KMS-11 (cell line): ENCODE data around the gene SLC35D2.
"Not testable (repeated sequence)": the region's sequence is repeated elsewhere in the genome, so short reads cannot be mapped to it uniquely, and the experiment has no call there.

ENCODE experiments used
- H2AFZ ChIP-seq: fragments of 200-600 bp; sonication (generic); 2 replicates; pipeline ENCODE4 v1.6.1; 2016; ENCODE audit warnings: antibody characterized with exemption, mixed run types, low read depth
- H3K27ac ChIP-seq: fragments of 200-600 bp; sonication (generic); 2 replicates; pipeline ENCODE4 v1.6.1; 2016; ENCODE audit warnings: mild to moderate bottlenecking, mixed run types
- H3K27me3 ChIP-seq: fragments of 200-600 bp; sonication (generic); 2 replicates; pipeline ENCODE4 v1.6.1; 2017; ENCODE audit warnings: mild to moderate bottlenecking, low read depth, mixed run types, moderate library complexity; ENCODE audit not compliant: insufficient read depth
- H3K36me3 ChIP-seq: fragments of 200-600 bp; sonication (generic); 2 replicates; pipeline ENCODE4 v1.6.1; 2017; ENCODE audit warnings: mild to moderate bottlenecking, mixed run types; ENCODE audit not compliant: insufficient read depth
- H3K4me1 ChIP-seq: fragments of 200-600 bp; sonication (generic); 2 replicates; pipeline ENCODE4 v1.6.1; 2016; ENCODE audit warnings: mild to moderate bottlenecking, low read depth, mixed run types; ENCODE audit not compliant: poor library complexity, severe bottlenecking
- H3K4me2 ChIP-seq: fragments of 200-600 bp; sonication (generic); 2 replicates; pipeline ENCODE4 v1.7.0; 2016; ENCODE audit warnings: mild to moderate bottlenecking, mixed run types
- H3K4me3 ChIP-seq: fragments of 200-600 bp; sonication (generic); IDR thresholded peaks from 2 replicates; pipeline ENCODE4 v1.6.1; 2017; ENCODE audit warnings: low read depth, low read length, mixed read lengths; ENCODE audit not compliant: insufficient read depth
- H3K79me2 ChIP-seq: fragments of 200-600 bp; sonication (generic); 2 replicates; pipeline ENCODE4 v1.6.1; 2016; ENCODE audit warnings: low read depth, mixed run types; ENCODE audit not compliant: insufficient read depth
- H3K9ac ChIP-seq: fragments of 200-600 bp; sonication (generic); 2 replicates; pipeline ENCODE4 v1.6.1; 2016; ENCODE audit warnings: mild to moderate bottlenecking, mixed run types
- H4K20me1 ChIP-seq: fragments of 200-600 bp; sonication (generic); 2 replicates; pipeline ENCODE4 v1.6.1; 2016; ENCODE audit warnings: mild to moderate bottlenecking, mixed run types; ENCODE audit not compliant: insufficient read depth
- TF ChIP-seq, protein P1 (sequence below): fragments of 200-600 bp; sonication (generic); conservative IDR thresholded peaks from 2 replicates; pipeline ENCODE4 v1.6.1; 2017; ENCODE audit warnings: low read depth, mild to moderate bottlenecking, antibody characterized with exemption, low read length, moderate library complexity, mixed read lengths

SLC35D2 gene

GRCh38 chr9:96367943-96368342, 15.6 kb downstream of the SLC35D2 start:
- H3K79me2 ChIP-seq, result no peaks in the 10 kb centered on the region
- H3K36me3 ChIP-seq, result no peaks in the 10 kb centered on the region
- H3K9ac ChIP-seq, result no peak overlapping the region
- no peak overlapping the region for H2AFZ ChIP-seq
- no peaks in the 10 kb centered on the region for H4K20me1 ChIP-seq
- H3K27me3 ChIP-seq, result no peaks in the 10 kb centered on the region
- no peak overlapping the region for H3K27ac ChIP-seq
- no peak overlapping the region for H3K4me2 ChIP-seq
- no peaks in the 10 kb centered on the region for H3K4me1 ChIP-seq
- H3K4me3 ChIP-seq, result no peak overlapping the region
- TF ChIP-seq, protein P1, sequence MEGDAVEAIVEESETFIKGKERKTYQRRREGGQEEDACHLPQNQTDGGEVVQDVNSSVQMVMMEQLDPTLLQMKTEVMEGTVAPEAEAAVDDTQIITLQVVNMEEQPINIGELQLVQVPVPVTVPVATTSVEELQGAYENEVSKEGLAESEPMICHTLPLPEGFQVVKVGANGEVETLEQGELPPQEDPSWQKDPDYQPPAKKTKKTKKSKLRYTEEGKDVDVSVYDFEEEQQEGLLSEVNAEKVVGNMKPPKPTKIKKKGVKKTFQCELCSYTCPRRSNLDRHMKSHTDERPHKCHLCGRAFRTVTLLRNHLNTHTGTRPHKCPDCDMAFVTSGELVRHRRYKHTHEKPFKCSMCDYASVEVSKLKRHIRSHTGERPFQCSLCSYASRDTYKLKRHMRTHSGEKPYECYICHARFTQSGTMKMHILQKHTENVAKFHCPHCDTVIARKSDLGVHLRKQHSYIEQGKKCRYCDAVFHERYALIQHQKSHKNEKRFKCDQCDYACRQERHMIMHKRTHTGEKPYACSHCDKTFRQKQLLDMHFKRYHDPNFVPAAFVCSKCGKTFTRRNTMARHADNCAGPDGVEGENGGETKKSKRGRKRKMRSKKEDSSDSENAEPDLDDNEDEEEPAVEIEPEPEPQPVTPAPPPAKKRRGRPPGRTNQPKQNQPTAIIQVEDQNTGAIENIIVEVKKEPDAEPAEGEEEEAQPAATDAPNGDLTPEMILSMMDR, result no peak

- Histone ChIP-seq H3K9ac (no peak overlapping the region), H3K79me2 (no peaks in the 10 kb centered on the region), H4K20me1 (no peaks in the 10 kb centered on the region), H3K4me3 (no peak overlapping the region), H3K36me3 (no peaks in the 10 kb centered on the region), H3K4me2 (no peak overlapping the region), H3K27ac (no peak overlapping the region), H3K4me1 (no peaks in the 10 kb centered on the region), H3K27me3 (no peaks in the 10 kb centered on the region), H2AFZ (no peak overlapping the region)
- TF ChIP-seq, protein P1, result no peak
Measured at GRCh38 chr9:96363175-96363967, 20.1 kb downstream of the SLC35D2 start.

DNA sequence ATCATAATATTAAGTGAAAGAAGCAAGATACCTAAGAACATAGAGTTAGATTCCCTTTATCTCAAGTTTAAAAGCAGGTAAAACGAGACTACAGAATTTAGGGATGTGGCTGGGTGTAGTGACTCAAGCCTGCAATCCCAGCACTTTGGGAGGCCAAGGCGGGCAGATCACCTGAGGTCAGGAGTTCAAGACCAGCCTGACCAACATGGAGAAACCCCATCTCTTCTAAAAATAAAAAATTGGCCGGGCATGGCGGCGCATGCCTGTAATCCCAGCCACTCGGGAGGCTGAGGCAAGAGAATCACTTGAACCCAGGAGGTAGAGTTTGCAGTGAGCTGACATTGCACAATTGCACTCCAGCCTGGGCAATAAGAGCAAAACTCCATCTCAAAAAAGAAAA, 21.4 kb downstream of the SLC35D2 start:
- H2AFZ ChIP-seq, H3K36me3 ChIP-seq, H3K4me2 ChIP-seq, H3K27ac ChIP-seq, H3K4me3 ChIP-seq, H3K4me1 ChIP-seq, H3K27me3 ChIP-seq, H3K9ac ChIP-seq, H4K20me1 ChIP-seq, H3K79me2 ChIP-seq: not testable (repeated sequence)

DNA sequence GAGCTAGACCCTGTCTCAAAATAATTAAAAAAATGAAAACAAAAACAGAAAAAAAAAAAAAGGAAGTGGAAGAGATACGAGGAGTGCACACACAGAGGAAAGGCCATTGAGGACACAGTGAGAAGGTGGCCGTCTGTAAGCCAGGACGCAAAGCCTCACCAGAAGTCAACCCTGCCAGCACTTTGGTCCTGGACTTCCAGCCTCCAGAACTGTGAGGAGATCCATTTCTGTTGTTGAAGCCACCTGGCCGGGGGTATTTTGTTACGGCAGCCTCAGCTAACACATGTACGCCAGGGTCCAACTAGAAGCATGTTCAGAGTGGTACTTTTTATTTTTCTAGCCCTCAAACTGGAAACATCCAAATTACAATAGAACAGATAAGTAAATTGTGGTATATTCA, 21.8 kb downstream of the SLC35D2 start:
- Histone ChIP-seq H3K27me3 (no peaks in the 10 kb centered on the region), H3K4me1 (no peaks in the 10 kb centered on the region)

GRCh38 chr9:96360976-96361375, 22.5 kb downstream of the SLC35D2 start:
- Histone ChIP-seq H4K20me1 (no peaks in the 10 kb centered on the region), H3K9ac (no peak overlapping the region), H3K79me2 (no peaks in the 10 kb centered on the region), H3K27me3 (no peaks in the 10 kb centered on the region), H3K4me2 (no peak overlapping the region), H3K4me1 (no peaks in the 10 kb centered on the region), H3K4me3 (no peak overlapping the region), H2AFZ (no peak overlapping the region), H3K36me3 (no peaks in the 10 kb centered on the region), H3K27ac (no peak overlapping the region)
- TF ChIP-seq, protein P1, result no peak

More for the DNA sequence above, 21.8 kb downstream of the SLC35D2 start:
- no peaks in the 10 kb centered on the region for H3K36me3 ChIP-seq
- no peak overlapping the region for H3K4me3 ChIP-seq
- no peak overlapping the region for H2AFZ ChIP-seq
- no peak overlapping the region for H3K27ac ChIP-seq
- no peaks in the 10 kb centered on the region for H4K20me1 ChIP-seq
- H3K9ac ChIP-seq, result no peak overlapping the region
- H3K79me2 ChIP-seq, result no peaks in the 10 kb centered on the region
- TF ChIP-seq, protein P1, result no peak
- no peak overlapping the region for H3K4me2 ChIP-seq

DNA sequence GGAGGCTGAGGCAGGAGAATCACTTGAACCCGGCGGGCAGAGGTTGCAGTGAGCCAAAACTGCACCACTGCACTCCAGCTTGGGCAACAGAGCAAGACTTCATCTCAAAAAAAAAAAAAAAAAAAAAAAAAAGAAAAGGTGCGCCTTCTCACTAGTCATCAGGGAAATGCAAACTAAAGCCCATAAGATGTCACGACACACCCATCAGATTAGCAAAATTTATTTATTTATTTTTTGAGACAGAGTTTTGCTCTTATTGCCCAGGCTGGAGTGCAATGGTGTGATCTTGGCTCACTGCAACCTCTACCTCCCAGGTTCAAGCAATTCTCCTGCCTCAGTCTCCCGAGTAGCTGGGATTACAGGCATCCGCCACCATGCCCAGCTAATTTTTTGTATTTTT, 23.0 kb downstream of the SLC35D2 start:
- H2AFZ ChIP-seq, H3K36me3 ChIP-seq, H3K27me3 ChIP-seq, H3K4me2 ChIP-seq, H3K4me3 ChIP-seq, H4K20me1 ChIP-seq, H3K4me1 ChIP-seq, H3K79me2 ChIP-seq, H3K27ac ChIP-seq, H3K9ac ChIP-seq: not testable (repeated sequence)
